Astrocyte of the cerebellum (primary cell): ENCODE measurements around the gene ANXA3.

Source experiments
- DNase-seq: peaks from one replicate; pipeline ENCODE4 v3.0.0-alpha.2; 2011; ENCODE audit warnings: low read depth
- H3K4me3 ChIP-seq: 2 replicates; pipeline ENCODE4 v1.5.1; 2011; ENCODE audit warnings: mild to moderate bottlenecking, low read depth, low read length, moderate library complexity
- in situ Hi-C: cut with HindIII; loops from 2 replicates; pipeline ENCODE4 v1.10.0; 2017; ENCODE audit warnings: low sequenced_read_pairs
- TF ChIP-seq, protein P1 (sequence below): IDR thresholded peaks from 2 replicates; pipeline ENCODE4 v1.5.1; 2012; ENCODE audit warnings: low read length, low read depth, moderate library complexity, mild to moderate bottlenecking; ENCODE audit errors: missing control alignments

The ANXA3 gene

DNA sequence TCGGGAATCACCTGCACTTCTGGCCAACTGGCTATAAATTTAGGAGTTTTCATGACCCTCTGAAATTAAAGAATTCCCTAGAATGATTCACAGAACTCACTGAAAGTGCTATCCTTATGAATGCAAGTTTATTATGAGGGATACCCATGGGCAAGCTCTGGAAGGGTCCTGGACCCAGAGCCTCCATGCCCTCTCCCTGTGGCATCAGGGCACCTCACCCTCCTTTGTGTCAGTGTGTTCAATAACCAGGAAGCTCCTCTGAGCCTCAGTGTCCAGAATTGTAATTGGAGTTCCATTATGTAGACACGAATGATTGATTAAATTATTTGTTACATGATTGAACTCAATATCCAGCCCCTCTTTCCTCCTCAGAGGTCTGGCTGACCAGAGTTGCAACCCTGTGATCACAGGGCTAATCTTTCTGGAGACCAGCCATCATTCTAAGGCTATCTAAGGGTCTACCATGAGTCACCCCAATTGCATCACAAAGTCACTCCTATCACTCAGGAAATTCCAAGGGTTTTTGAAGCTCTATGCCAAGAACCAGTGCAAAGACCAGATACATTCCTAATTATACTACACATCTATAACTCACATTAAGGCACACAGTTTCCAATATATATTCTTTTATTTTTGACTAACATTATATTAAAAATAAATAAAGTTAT is 8.9 kb downstream of the ANXA3 start:
- no peak overlapping the region for H3K4me3 ChIP-seq
- TF ChIP-seq, protein P1, sequence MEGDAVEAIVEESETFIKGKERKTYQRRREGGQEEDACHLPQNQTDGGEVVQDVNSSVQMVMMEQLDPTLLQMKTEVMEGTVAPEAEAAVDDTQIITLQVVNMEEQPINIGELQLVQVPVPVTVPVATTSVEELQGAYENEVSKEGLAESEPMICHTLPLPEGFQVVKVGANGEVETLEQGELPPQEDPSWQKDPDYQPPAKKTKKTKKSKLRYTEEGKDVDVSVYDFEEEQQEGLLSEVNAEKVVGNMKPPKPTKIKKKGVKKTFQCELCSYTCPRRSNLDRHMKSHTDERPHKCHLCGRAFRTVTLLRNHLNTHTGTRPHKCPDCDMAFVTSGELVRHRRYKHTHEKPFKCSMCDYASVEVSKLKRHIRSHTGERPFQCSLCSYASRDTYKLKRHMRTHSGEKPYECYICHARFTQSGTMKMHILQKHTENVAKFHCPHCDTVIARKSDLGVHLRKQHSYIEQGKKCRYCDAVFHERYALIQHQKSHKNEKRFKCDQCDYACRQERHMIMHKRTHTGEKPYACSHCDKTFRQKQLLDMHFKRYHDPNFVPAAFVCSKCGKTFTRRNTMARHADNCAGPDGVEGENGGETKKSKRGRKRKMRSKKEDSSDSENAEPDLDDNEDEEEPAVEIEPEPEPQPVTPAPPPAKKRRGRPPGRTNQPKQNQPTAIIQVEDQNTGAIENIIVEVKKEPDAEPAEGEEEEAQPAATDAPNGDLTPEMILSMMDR = no peak
- in situ Hi-C loops = no loop called here
- DNase-seq = peak; percentile 29

DNA sequence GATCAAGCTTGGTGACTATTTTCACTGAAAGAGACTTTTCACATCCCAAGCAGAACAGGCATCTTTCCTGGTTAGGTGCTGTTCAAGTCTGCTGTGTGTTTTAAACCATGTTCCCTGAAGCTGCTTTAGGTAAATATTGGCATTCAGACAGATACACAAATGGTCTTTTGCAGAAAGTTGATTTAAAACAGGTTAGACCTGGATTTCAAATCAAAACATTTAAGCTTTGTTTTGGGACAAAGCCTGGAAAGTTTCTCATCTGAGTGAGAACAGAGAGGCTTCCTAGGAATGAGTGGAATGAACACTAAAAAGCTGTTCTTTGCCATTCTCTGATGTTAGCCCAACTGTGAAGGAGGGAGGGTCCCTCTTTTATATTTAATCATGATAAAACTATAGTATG is 10.1 kb downstream of the ANXA3 start:
- TF ChIP-seq, protein P1 = no peak
- no peak for DNase-seq
- in situ Hi-C loops = no loop called here
- no peak overlapping the region for H3K4me3 ChIP-seq

DNA sequence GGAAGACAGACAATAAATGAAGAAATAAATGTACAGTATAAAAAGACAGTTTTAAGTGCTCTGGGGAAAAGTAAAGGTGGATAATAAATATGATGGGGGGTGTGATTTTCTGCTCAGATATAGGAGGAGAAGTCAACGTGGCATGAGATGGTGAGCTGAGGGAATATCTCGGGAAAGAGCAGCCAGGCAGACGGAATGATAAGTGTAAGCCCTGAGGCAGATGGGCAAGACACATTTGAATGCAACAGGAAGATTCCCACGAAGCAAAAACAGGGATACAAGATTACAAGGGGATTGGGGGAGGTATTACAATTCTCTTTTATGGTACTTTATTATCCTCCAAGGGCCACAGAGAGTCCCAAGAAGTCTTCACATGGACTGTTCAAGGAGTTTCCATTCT is 11.1 kb downstream of the ANXA3 start:
- in situ Hi-C loops = no loop called here
- DNase-seq = no peak
- no peak overlapping the region for H3K4me3 ChIP-seq
- TF ChIP-seq, protein P1 = no peak

DNA sequence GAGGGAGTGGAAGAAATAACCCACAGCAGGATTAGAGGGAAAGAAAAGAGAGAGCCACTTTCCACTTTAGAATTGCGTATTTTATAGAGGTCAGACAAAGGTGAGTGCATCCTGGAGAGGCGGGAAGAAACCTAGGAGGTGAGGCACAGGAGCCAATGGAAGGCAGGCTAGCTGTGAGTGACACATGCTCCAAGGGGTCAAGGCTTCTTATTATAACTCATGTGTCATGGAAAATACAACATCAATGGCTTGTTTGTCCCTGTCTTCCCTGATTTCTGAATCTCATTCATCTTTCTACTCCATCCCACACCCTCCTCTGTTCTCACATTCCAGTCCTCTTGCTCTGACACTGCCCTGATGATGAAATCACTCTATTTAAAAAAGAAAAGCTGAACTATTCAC is 14.4 kb downstream of the ANXA3 start:
- no peak for DNase-seq

DNA sequence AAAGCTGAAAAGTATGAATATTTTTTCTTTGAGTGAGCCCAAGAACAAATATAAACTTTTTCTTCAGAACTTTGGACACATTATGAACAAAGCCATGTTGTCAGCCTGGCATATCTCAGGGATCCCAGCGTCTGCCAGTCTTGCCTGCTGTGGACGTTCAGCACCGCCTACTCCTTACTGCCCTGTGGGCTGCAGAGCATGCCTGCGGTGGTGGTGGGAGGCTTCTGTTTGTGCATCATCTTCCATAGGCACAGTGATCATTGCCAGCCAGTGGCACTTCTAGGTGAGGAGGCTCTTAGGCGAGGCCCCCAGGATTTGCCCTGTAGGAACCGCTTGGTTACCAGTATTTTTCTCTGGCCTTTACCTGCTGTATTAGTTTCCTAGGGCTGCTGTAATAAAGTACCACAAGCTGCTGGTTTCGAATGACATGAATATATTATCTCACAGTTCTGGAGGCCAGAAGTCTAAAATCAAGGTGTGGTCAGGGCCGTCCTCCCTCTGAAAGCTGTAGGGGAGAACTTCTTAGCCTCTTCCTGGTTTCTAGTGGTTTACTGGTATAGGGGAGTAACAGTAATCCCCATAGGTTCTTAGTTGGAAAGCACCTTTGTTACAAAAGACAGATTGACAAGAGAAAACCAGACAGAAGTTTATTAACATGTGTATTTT is 15.4 kb downstream of the ANXA3 start:
- in situ Hi-C loops = no loop called here
- no peak overlapping the region for H3K4me3 ChIP-seq
- DNase-seq = no peak
- TF ChIP-seq, protein P1 = no peak

More for the DNA sequence above, 14.4 kb downstream of the ANXA3 start:
- H3K4me3 ChIP-seq = no peak overlapping the region
- TF ChIP-seq, protein P1 = no peak
- in situ Hi-C loops = no loop called here

DNA sequence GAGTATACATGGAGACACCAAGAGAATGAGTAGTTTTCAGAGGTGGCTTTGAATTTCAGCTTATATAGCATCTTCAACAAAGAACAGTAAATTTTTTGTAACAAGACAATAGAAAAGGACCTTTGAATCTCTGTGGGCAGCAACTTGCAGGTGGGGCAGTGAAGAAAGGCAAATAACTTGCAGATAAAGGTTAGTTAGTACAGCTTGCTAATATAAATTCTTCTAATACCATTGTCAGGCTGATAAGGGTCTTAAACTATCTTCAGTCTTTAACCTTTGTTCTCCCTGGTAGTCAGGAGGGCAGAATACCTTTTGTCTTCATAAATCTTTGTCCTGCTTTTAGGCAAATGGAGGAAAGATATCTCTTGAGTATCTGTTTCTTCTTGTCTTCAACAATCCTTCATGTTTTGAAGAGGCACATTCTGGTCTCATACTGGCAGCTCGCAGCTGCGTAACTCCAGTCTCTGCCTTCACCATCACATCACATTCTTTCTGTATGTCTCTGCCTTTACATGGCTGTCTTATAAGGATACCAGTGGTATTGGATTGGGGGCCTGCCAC is 16.0 kb downstream of the ANXA3 start:
- TF ChIP-seq, protein P1 = no peak
- in situ Hi-C loops = no loop called here
- no peak overlapping the region for H3K4me3 ChIP-seq
- DNase-seq = no peak
